Raji (cell line): ENCODE measurements around the gene RNASE13.

Source experiments
- POLR2A ChIP-seq: IDR thresholded peaks from 2 replicates; pipeline ENCODE4 v1.6.1; 2011; ENCODE audit warnings: low read depth, low read length, control low read depth; ENCODE audit not compliant: insufficient read depth

Gene RNASE13

DNA sequence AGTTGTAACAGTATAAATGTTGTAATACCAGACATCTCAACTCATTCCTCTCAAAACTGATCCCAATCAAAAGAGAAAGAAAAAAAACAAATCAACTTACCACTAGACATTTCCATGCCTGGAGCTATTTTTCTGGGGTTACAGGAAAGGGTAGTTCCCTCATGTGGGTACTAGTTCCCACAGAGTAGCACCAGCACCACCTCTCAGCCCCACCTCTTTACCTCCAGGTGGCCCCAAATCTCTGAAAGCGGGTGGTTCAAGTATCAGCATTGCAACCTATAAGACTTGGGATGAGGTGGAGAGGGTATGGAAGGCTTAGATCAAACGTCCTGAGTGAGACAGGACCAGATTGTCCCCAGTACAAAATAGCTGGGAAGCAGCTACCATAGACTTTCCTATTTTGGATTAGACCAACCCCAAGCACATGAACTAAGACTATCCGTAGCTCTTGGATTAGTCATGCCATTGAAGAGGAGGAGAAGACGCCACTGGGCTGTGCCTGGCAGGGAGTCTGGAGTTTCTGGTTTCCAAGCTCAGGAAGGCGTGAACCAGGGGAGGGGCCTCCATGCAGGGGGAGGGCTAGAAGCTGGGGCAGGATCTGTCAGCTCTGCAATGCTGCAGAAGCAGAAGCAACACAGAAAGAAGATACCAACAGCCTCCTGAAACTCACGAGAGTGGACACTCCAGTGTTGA, 35.8 kb downstream of the RNASE13 start, which contains the start of gene SLC39A2:
Gene SLC39A2 (plus strand): TSS at position 620 of the 693 bp plus-strand sequence. CDS start 154 bp downstream, outside the sequence.
- TF ChIP-seq POLR2A = no peak

DNA sequence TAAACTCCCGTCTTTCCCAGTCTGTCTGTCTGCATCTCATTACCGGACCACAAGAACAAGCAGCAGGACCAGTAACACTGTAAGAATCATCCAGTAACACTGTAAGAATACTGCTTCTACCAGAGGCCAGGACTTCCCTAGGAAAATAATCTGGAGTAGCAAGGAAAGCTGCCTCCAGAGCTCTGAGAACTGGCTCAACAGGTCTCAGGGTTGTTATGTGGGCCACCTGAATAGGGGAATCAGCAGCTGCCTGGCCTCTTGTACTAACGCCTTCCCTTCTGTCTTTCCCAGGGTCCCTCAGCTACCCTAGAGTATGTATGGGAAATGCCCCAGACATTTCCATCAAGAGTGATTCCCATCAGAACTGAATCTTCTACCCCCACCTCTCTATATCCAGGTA, 36.5 kb downstream of the RNASE13 start:
- TF ChIP-seq POLR2A = no peak

DNA sequence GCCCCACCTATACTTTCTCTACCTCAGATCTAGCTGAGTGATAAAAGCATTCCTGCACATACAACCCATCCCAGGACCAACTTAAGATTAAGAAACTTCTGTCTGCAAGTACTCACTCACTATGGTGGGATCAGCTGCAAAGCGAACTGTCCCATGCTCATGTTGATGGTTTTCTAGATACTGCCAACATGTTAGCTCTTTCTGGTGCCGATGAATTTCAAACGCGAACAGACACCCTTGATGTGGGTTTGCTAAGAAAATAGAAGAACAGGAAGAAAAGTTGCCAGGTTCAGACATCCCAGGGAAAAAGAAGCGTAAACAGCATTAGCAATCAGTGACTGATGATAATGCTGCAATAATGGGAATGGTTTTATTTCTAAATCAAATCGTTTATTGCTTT, 37.0 kb downstream of the RNASE13 start:
- TF ChIP-seq POLR2A = no peak

DNA sequence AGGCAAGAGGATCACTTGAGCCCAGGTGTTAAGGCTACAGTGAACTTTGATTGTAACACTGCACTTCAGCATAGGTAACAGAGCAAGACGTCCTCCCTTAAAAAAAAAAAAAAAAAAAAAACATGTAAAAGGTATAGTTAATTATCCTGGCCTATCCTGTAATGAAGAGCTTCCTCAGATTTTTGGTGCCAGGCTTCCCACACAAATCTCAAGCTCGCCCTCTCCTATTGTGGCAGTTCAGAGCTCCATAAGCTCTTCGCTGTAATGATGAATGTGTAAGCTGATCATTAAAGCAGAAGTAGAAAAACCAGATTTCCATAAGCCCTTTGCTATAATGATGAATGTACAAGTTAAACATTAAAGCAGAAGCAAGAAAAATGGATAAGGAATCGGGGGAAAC, 37.5 kb downstream of the RNASE13 start:
- no peak for TF ChIP-seq POLR2A

DNA sequence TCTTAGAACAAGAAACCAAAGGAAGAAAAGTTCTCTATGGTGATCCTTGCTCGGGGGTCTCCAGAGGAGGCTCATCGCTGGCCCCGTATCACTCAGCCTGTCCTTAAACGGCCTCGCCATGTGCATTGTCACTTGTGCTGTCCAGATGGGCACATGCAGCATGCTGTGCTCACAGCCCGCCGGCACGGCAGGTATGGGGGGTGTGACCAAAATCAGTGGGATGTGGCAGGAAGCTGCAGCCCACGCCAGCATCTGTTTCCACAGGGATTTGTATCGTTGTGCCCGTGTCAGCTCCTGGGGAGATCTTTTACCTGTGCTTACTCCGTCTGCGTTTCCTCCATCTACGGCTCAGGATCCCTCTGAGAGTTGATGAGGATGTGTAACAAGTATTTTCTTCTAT, 38.1 kb downstream of the RNASE13 start:
- no peak for TF ChIP-seq POLR2A

DNA sequence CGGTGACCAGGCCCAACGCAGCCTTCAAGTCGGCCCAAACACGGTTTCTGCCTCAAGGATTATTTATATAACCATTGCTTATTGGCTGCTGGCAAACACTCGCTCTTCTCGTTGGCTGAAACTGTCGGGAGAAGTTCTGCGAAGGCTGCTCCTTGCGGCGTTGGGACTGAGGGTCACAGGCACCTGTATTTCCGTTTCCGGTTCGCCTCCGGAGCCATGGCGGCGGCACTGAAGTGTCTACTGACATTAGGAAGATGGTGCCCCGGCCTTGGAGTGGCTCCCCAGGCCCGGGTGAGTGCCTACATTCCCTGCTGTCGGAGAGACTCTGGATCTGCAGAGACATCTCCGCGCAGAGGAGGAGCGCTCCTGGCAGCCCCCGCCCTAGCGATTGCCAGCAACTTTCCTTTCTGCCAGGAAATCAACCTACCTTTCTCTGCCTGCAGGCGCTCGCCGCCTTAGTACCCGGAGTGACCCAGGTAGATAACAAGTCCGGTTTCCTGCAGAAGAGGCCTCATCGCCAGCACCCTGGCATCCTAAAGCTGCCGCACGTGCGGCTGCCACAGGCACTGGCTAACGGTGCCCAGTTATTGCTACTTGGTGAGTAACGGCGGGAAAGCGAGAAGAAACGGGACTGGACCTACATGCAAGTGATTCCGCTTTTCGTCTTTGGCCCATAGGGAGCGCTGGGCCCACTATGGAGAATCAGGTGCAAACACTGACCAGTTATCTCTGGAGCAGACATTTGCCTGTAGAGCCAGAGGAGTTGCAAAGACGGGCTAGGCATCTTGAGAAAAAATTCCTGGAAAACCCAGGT, 44.6 kb downstream of the RNASE13 start, which contains the start of gene METTL17:
Gene METTL17 (plus strand): TSS at position 194 of the 814 bp plus-strand sequence. CDS start 23 bp downstream, at position 217.
- TF ChIP-seq POLR2A = peak; percentile 95

DNA sequence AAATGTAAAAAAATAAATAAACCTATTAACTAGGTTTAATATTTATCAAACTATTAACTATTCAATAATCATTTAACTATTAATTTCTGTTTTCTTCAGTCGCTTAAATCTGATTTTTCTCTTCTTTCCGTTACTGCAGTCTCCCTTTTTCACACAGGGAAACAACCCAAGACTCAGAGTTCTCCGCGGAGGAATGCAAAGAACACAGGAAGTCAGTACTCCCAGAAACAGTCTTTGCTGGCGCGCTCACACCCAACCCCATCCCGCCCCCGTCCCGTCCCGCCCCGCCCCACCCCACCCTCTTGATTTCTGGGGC, 45.2 kb downstream of the RNASE13 start:
- no peak for TF ChIP-seq POLR2A

DNA sequence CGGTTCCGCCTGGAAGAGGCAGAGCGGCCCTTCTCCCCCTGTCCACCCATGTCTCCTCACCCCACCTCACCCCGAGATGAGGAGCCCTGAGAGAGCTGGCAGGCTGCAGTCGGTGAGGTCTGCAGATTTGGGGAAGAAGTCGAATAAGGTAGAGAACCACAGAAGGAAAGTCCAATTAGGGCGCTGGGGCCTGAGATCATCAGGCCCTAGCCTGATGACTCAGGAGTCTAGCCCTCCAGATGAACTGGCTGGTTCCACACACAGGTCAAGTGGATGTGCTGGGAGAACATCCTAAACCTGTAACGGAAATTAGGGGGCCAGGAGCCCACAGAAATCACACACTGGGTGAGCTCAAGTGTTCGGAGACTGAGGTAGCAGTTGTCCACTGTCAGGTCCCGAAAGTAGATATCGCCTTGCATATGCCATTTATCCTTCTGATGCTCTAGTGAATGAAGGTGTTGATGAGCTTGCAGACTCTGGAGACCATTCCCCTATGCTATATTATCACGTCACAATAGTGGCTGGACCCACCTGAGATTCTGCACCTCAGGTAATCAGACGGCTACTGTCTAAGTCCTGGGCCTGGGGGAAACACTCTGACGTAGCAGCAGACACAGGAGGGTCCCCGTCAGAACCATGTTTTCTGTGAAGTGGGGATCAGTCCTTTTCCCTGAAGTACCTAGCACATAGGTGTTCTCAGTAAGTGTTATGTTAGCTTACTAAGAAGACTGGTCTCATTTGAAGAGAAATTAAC, 45.7 kb downstream of the RNASE13 start:
- TF ChIP-seq POLR2A = no peak

DNA sequence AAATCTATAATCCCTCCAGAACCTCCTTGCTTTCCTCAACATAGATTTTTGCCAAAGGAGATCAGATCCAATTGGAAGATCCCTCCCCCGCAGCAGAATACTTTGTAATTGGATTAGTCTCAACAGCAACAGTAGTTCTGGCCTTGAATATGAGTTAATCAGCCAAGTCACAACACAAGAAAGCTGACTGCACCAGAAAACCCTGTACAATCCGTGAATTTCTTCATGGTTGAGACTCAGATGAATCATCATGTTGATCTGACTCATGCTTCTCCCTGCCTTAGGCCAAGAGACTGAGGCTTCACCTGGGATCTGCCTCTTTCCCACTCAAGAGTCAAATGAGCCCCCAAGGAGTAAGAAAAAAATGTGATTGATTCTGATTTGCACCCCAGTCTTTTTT, 47.8 kb downstream of the RNASE13 start:
- TF ChIP-seq POLR2A = no peak
